GM21515 (cell line): ENCODE measurements around the gene ARHGEF11.
"Not testable (repeated sequence)": the region's sequence is repeated elsewhere in the genome, so short reads cannot be mapped to it uniquely, and the experiment has no call there.

Source experiments
- ATAC-seq: cut with Tn5 transposase; IDR thresholded peaks from one replicate; pipeline ENCODE4 v1.9.1; 2021; ENCODE audit not compliant: unreplicated experiment

The ARHGEF11 gene

GRCh38 chr1:157055729-157056128, 10.2 kb upstream of the ARHGEF11 start:
- not testable (repeated sequence) for ATAC-seq

- ATAC-seq = no peak
Observed at GRCh38 chr1:157050836-157051235, 5.3 kb upstream of the ARHGEF11 start.

GRCh38 chr1:157047062-157047410, 1.5 kb upstream of the ARHGEF11 start:
- ATAC-seq = no peak

GRCh38 chr1:157044326-157044725, 1.2 kb downstream of the ARHGEF11 start:
- ATAC-seq = no peak

GRCh38 chr1:157043685-157044084, 1.9 kb downstream of the ARHGEF11 start:
- no peak for ATAC-seq

GRCh38 chr1:157042846-157043245, 2.7 kb downstream of the ARHGEF11 start:
- no peak for ATAC-seq

GRCh38 chr1:157040802-157041201, 4.7 kb downstream of the ARHGEF11 start:
- ATAC-seq = no peak

- no peak for ATAC-seq
Observed at GRCh38 chr1:157035121-157035520, 10.4 kb downstream of the ARHGEF11 start.

GRCh38 chr1:157034137-157034800, 11.3 kb downstream of the ARHGEF11 start:
- no peak for ATAC-seq

GRCh38 chr1:157033357-157033876, 12.1 kb downstream of the ARHGEF11 start:
- no peak for ATAC-seq

- no peak for ATAC-seq
Observed at GRCh38 chr1:157032303-157032702, 13.2 kb downstream of the ARHGEF11 start.

GRCh38 chr1:157030728-157031127, 14.8 kb downstream of the ARHGEF11 start:
- no peak for ATAC-seq

- no peak for ATAC-seq
Observed at GRCh38 chr1:157028674-157029073, 16.9 kb downstream of the ARHGEF11 start.

- ATAC-seq = no peak
Observed at GRCh38 chr1:157025856-157026255, 19.7 kb downstream of the ARHGEF11 start.

GRCh38 chr1:157025385-157025784, 20.2 kb downstream of the ARHGEF11 start:
- ATAC-seq = no peak

GRCh38 chr1:157021688-157022087, 23.9 kb downstream of the ARHGEF11 start:
- ATAC-seq = no peak

GRCh38 chr1:157019457-157019856, 26.1 kb downstream of the ARHGEF11 start:
- ATAC-seq = no peak

- ATAC-seq = no peak
Observed at GRCh38 chr1:157011845-157012244, 33.7 kb downstream of the ARHGEF11 start.

- no peak for ATAC-seq
Observed at GRCh38 chr1:157008502-157008901, 37.0 kb downstream of the ARHGEF11 start.

- no peak for ATAC-seq
Observed at GRCh38 chr1:157007306-157007705, 38.2 kb downstream of the ARHGEF11 start.

GRCh38 chr1:157006676-157007075, 38.9 kb downstream of the ARHGEF11 start:
- ATAC-seq = no peak

GRCh38 chr1:157005965-157006364, 39.6 kb downstream of the ARHGEF11 start:
- no peak for ATAC-seq

- ATAC-seq = no peak
Observed at GRCh38 chr1:157004806-157005205, 40.7 kb downstream of the ARHGEF11 start.
